ENCODE results near the gene GMEB1.
"Not testable (repeated sequence)": the region's sequence is repeated elsewhere in the genome, so short reads cannot be mapped to it uniquely, and the experiment has no call there.

GMEB1 gene

DNA sequence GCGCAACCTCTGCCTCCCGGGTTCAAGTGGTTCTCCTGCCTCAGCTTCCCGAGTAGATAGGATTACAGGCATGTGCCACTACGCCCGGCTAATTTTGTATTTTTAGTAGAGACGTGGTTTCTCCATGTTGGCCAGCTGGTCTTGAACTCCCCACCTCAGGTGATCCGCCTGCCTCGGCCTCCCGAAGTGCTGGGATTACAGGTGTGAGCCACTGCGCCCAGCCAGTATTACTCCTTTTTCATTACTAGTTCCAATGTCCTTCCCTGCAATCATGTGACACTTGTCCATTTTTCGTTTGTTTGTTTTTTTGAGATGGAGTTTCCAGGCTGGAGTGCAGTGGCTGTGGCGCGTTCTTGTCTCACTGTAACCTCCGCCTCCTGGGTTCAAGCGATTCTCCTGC lies 4.4 kb downstream of the GMEB1 start:
- not testable (repeated sequence) for DNase-seq

- DNase-seq: no peak
These were observed 7.3 kb downstream of the GMEB1 start for GRCh38 chr1:28675924-28676257.

GRCh38 chr1:28680151-28680550 lies 11.6 kb downstream of the GMEB1 start:
- no peak for DNase-seq

GRCh38 chr1:28682840-28683239 lies 14.3 kb downstream of the GMEB1 start:
- no peak for DNase-seq

GRCh38 chr1:28684937-28685336 lies 16.4 kb downstream of the GMEB1 start:
- DNase-seq: no peak

DNA sequence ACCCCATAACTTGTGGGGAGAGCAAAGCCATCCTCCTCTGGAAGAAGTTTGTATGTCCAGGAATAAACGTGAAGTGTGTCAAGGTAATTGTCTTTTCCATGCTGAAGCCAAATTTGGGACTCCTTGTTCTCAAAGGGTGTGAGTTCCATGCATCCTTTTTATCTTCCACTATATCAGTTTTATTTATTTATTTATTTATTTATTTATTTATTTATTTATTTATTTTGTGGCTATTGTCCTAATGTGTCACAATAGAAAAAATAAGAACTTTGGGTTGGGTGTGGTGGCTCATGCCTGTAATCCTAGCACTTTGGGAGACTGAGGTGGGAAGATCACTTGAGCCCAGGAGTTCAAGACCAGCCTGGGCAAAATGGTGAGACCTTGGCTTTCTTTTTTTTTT lies 23.0 kb downstream of the GMEB1 start:
- DNase-seq: not testable (repeated sequence)

- no peak for DNase-seq
These were observed 35.0 kb downstream of the GMEB1 start for GRCh38 chr1:28703629-28704028.

- no peak for DNase-seq
These were observed 47.8 kb downstream of the GMEB1 start for GRCh38 chr1:28716336-28716735.

DNA sequence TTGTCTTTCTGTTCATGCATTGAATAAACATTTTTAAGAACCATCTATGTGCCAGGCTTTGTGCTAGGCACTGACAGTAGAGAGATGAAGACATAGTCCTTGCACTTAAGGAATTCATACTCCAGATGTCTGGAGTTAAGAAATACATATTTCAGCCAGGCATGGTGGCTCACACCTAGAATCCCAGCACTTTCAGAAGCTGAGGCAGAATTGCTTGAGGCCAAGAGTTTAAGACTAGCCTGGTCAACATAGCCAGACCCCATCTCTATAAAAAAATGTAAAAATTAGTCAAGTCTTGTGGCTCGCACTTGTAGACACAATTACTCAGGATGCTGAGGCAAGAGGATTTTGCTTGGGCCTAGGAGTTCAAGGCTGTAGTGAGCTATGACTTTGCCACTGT lies 49.6 kb downstream of the GMEB1 start:
- DNase-seq: no peak

- DNase-seq: no peak
These were observed 50.2 kb downstream of the GMEB1 start for GRCh38 chr1:28718586-28719331.

DNA sequence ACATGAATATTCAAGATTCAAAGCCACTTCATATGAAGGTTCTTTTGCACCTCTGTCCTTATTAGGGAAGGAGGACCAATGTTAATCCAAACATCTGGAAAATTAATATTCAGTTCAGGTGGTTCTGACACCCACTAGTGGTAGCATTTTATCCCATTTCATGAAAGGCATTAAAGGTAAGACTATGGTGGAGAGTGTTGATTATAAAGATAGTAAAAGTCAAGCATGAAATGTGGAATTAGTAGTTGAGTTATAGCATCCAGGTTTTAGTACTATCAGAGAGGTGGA lies 50.7 kb downstream of the GMEB1 start:
- DNase-seq: no peak

- DNase-seq: no peak
These were observed 51.8 kb downstream of the GMEB1 start for GRCh38 chr1:28720376-28720775.

- DNase-seq: not testable (repeated sequence)
These were observed 53.3 kb downstream of the GMEB1 start for GRCh38 chr1:28721927-28722326.

DNA sequence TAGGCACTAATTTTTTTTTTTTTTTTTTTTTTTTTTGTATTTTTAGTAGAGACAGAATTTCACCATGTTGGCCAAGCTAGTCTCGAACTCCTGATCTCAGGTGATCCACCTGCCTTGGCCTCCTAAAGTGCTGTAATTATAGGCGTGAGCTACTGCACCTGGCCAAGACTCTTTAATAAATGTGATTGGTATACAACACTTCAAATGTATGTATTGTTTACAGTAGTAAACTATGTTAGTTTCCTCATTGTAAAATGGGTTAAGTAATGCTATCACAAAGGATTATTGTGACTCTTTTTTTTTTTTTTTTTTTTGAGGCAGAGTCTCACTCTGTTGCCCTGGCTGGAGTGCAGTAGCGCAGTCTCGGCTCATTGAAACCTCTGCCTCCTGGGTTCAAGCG lies 56.8 kb downstream of the GMEB1 start:
- DNase-seq: not testable (repeated sequence)

DNA sequence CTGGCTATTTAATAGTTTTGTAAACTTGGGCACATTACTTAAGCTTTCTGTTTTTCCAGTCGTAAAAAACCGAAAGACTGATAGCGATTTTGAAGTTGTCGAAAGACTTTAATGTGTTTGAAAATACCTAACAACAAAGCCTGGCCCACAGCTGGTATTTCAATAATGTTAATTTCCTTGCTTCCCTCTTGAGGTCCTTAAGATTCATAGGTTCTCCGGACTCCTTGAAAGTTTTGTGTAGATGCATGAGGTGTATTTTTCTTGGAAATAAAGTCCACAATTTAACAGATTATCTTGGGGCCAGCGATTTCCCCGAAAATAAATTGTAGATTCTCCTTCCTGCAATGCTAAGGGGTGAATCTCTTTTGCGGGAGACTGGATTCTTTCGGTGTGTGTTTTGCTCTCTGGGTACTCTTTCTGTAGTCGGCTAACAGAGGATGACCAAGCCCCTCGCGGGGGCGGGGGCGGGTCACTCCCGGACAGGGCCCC lies 67.4 kb downstream of the GMEB1 start:
- no peak for DNase-seq

- DNase-seq: peak; percentile 98
These were observed 68.1 kb downstream of the GMEB1 start, which contains the start of gene YTHDF2 for GRCh38 chr1:28736450-28737306. Gene YTHDF2, plus strand, starts transcription at chr1:28736940. Its CDS starts 181 bp downstream, at chr1:28737121.

DNA sequence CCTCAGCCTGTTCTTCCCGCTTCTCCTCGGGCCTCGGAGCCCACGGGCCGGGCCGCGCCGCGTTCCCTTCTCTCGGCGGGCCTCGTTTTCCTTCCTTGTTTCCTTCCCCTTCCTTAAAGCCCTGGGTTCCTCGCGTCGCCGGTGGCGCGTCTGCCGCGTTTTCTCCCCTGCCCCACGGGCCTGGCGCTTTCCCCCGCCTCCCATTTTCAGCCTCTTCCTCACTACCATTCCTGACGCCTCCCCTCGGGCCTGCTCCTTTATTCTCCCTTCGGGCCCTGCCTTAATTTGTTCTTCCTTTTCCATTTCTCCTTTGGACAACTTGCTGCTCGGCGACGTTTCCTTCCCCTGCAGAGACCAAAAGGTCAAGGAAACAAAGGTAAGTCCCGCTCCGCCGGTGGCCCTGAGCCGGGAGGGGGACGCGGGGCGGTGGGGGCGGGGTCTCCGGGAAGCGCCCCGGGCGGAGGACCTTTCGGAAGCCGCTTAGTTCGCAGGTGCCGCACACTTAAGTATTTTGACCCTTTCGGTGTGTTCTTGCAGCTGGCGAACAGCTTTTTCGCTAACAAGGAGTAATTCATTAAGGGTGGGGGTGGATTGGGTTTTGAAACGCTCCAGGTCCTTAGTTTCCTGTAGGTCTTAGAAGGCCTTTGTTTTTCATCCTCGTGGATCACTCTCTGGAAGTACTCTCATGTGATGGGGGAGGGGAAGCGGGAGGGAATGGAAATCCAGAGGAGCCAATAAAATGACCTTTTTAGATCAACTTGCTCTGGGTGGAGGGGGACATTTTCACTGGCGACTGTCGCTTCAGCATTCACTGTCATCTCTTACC lies 68.9 kb downstream of the GMEB1 start:
- DNase-seq: peak; percentile 60

- DNase-seq: no peak
These were observed 71.5 kb downstream of the GMEB1 start for GRCh38 chr1:28740118-28740517.

- no peak for DNase-seq
These were observed 75.6 kb downstream of the GMEB1 start for GRCh38 chr1:28744184-28744583.

DNA sequence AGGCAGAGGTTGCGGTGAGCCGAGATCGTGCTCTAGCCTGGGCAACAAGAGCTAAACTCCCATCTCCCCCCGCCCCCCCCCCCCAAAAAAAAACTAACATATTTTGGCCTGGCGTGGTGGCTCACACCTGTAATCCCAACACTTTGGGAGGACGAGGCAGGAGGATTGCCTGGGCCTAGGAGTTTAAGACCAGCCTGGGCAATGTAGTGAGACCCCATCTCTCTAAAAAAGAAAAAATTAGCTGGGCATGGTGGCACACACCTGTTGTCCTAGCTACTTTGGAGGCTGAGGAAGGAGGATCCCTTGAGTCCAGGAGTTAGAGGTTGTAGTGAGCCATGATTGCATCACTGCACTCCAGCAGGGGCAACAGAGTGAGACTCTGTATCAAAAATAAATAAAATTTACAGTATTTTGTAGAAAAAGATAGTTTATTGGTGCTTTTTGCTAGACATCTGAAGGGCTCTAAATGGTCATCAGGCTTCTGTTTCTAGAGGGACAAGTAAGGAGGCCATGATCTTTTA lies 77.1 kb downstream of the GMEB1 start:
- no peak for DNase-seq

DNA sequence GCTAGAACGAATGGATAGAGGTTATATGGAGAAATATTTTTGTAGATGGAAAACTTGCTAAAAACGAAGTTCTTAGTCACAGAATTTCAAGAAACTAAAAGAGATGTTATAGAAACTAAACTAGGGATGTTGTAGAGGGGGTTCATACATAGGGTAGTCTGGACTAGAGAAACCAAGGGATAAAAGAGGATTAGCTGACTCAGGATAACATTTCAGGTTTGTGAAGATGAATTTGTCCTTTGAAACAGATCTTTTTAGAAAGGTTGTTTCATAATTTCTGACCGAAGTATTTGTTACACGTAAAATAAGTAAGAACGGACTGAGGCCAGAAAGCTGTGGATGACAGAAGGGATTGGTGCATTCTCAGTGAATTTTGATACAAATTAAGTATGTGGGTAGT lies 81.7 kb downstream of the GMEB1 start:
- DNase-seq: no peak

DNA sequence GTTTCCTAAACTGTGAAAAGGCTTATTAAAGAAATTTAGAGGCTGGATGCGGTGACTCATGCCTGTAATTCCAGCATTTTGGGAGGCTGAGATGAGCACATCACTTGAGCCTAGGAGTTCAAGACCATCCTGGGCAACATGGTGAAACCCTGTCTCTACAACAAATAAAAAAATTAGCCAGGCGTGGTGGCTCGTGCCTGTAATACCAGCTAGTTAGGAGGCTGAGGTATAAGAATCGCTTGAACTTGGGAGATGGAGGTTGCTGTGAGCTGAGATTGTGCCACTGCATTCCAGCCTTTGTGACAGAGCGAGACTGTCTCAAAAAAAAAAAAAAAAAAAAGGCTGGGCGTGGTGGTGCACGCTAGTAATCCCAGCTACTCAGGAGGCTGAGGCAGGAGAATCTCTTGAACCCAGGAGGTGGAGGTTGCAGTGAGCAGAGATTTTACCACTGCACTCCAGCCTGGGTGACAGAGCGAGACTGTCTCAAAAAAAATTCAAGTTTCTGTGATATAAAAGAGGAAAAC lies 82.2 kb downstream of the GMEB1 start:
- not testable (repeated sequence) for DNase-seq

Data from CD4-positive, alpha-beta T cell treated with Interleukin-21 for 1 hour (primary cell).